Thoracic aorta (tissue), 2 donors: Measurements from ENCODE around the gene CDHR2. TPM values are rescaled to one million over a fixed set of nuclear protein-coding genes. Genes with fewer than 3 reads are reported as not detected.

Experiments used
- ATAC-seq: fragments of 150-250 bp; one replicate; pipeline ENCODE4 v1.8.0; 2017; ENCODE audit warnings: low read depth; ENCODE audit not compliant: insufficient number of reproducible peaks, low FRiP score
- DNase-seq: peaks from one replicate; pipeline ENCODE4 v3.0.0-alpha.2; 2020; ENCODE audit warnings: low spot score
- H3K27ac ChIP-seq, 2 donors: fragments of 200-600 bp; sonication (generic); 1 replicate in 1 of 2; 2 replicates in 1 of 2; pipeline ENCODE4 v1.5.1; 2016; ENCODE audit warnings: mild to moderate bottlenecking in 2 of 2, moderate library complexity in 2 of 2
- H3K27me3 ChIP-seq: fragments of 200-600 bp; sonication (generic); replicated peaks from 2 replicates; pipeline ENCODE4 v1.6.0; 2016; ENCODE audit warnings: mild to moderate bottlenecking; ENCODE audit not compliant: insufficient read depth
- H3K36me3 ChIP-seq: fragments of 200-600 bp; sonication (generic); one replicate; pipeline ENCODE4 v1.5.1; 2016
- H3K4me1 ChIP-seq, 2 donors: fragments of 200-600 bp; sonication (generic); 1 replicate in 1 of 2; 2 replicates in 1 of 2; pipeline versions ENCODE4 v1.5.1 to v1.6.0; 2016; ENCODE audit warnings: low read depth in 2 of 2, mild to moderate bottlenecking in 1 of 2; ENCODE audit not compliant: control insufficient read depth in 1 of 2
- H3K4me3 ChIP-seq: fragments of 200-600 bp; sonication (generic); 2 replicates; pipeline ENCODE4 v1.5.1; 2016; ENCODE audit warnings: mild to moderate bottlenecking
- H3K9me3 ChIP-seq: fragments of 200-600 bp; sonication (generic); 2 replicates; pipeline ENCODE4 v1.5.1; 2016
- total RNA-seq, 2 donors: library from RNA; depleted of rRNA; stranded (reverse); fragments of >200 nt; gene quantifications; one replicate each; pipeline versions ENCODE4 v1.1.0 to v1.2.3, GENCODE V29; 2016
- TF ChIP-seq, protein P1 (sequence below): fragments of 200-600 bp; sonication (generic); IDR thresholded peaks from one replicate; pipeline ENCODE4 v1.5.1; 2019; ENCODE audit warnings: antibody characterized with exemption

The CDHR2 gene
- not detected for total RNA-seq

GRCh38 chr5:176548967-176549444 is at the start of gene CDHR2:
Gene CDHR2, plus strand, starts transcription at chr5:176549342. Its CDS starts 16,011 bp downstream, at chr5:176565353.
- H3K4me3 ChIP-seq: no peak within 1 kb of the TSS
- no peaks in the 10 kb centered on the region for H3K27me3 ChIP-seq
- no peaks in the 10 kb centered on the region for H3K36me3 ChIP-seq
- no peak within 1 kb of the TSS for H3K27ac ChIP-seq
- no peaks in the 10 kb centered on the region for H3K9me3 ChIP-seq
- ATAC-seq: no peak
- DNase-seq: no peak
- TF ChIP-seq, protein P1, sequence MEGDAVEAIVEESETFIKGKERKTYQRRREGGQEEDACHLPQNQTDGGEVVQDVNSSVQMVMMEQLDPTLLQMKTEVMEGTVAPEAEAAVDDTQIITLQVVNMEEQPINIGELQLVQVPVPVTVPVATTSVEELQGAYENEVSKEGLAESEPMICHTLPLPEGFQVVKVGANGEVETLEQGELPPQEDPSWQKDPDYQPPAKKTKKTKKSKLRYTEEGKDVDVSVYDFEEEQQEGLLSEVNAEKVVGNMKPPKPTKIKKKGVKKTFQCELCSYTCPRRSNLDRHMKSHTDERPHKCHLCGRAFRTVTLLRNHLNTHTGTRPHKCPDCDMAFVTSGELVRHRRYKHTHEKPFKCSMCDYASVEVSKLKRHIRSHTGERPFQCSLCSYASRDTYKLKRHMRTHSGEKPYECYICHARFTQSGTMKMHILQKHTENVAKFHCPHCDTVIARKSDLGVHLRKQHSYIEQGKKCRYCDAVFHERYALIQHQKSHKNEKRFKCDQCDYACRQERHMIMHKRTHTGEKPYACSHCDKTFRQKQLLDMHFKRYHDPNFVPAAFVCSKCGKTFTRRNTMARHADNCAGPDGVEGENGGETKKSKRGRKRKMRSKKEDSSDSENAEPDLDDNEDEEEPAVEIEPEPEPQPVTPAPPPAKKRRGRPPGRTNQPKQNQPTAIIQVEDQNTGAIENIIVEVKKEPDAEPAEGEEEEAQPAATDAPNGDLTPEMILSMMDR: no peak
- no peaks in the 10 kb centered on the region for H3K4me1 ChIP-seq

- no peak for ATAC-seq
- Histone ChIP-seq H3K27me3 (no peaks in the 10 kb centered on the region), H3K36me3 (peaks cover 70% of the 10 kb centered on the region), H3K27ac (no peak overlapping the region), H3K4me3 (no peak overlapping the region), H3K4me1 (no peaks in the 10 kb centered on the region), H3K9me3 (no peaks in the 10 kb centered on the region)
- TF ChIP-seq, protein P1: no peak
- no peak for DNase-seq
Measured at GRCh38 chr5:176500511-176500910, 48.6 kb upstream of the CDHR2 start.

GRCh38 chr5:176501333-176501732 is 47.8 kb upstream of the CDHR2 start:
- H3K36me3 ChIP-seq: peaks cover 64% of the 10 kb centered on the region

GRCh38 chr5:176503496-176503895 is 45.6 kb upstream of the CDHR2 start:
- DNase-seq (no peak), ATAC-seq (no peak)
- Histone ChIP-seq H3K36me3 (peaks cover 58% of the 10 kb centered on the region), H3K27ac (no peak overlapping the region), H3K4me1 (no peaks in the 10 kb centered on the region), H3K27me3 (no peaks in the 10 kb centered on the region), H3K9me3 (no peaks in the 10 kb centered on the region), H3K4me3 (no peak overlapping the region)
- TF ChIP-seq, protein P1: no peak

More at GRCh38 chr5:176501333-176501732, 47.8 kb upstream of the CDHR2 start:
- DNase-seq: no peak
- Histone ChIP-seq H3K27ac (no peak overlapping the region), H3K9me3 (no peaks in the 10 kb centered on the region), H3K4me3 (no peak overlapping the region), H3K4me1 (no peaks in the 10 kb centered on the region), H3K27me3 (no peaks in the 10 kb centered on the region)
- no peak for ATAC-seq
- TF ChIP-seq, protein P1: no peak

GRCh38 chr5:176507911-176508310 is 41.2 kb upstream of the CDHR2 start:
- TF ChIP-seq, protein P1: no peak
- no peaks in the 10 kb centered on the region for H3K9me3 ChIP-seq
- H3K27me3 ChIP-seq: no peaks in the 10 kb centered on the region
- no peak overlapping the region for H3K27ac ChIP-seq
- no peak overlapping the region for H3K4me3 ChIP-seq
- no peak for DNase-seq
- no peak for ATAC-seq
- peaks cover 36% of the 10 kb centered on the region for H3K36me3 ChIP-seq
- H3K4me1 ChIP-seq: no peaks in the 10 kb centered on the region
